DMS79 treated with DMSO at 0.1 percent for 48 hours (cell line): ENCODE measurements around the gene EPHA6.
A peak's percentile ranks its signal among the peaks of the same experiment; 100 is the strongest.

ENCODE experiments used
- DNase-seq: peaks from one replicate; lab custom pipeline; 2025; lab: John Stamatoyannopoulos, UW

The EPHA6 gene

GRCh38 chr3:96813820-96814650 is at the start of gene EPHA6:
EPHA6 (plus strand) TSS chr3:96814594.
- DNase-seq = peak; percentile 28

DNA sequence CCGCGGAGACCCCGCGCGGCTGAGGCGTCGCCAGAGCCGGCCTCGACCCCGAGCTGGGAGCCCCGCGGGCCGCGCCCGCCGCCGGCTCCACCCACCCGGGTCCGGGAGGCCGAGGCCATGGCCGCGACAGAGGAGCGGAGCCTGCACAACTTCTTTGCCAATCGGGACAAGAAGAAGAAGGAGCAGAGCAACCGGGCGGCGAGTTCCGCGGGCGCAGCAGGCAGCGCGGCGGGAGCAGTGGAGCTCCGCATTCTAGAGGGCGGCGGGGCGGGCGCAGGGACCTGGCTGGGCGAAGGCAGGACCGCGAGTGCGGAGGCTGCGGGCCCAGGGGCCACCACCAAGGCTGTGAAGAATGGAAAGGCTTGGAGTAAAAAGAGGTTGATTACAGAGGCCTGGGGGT is 37.6 kb upstream of the EPHA6 start:
- DNase-seq = no peak

- DNase-seq = no peak
Observed at GRCh38 chr3:96779810-96780209, 34.6 kb upstream of the EPHA6 start.

- no peak for DNase-seq
Observed at GRCh38 chr3:96796101-96796500, 18.3 kb upstream of the EPHA6 start.

DNA sequence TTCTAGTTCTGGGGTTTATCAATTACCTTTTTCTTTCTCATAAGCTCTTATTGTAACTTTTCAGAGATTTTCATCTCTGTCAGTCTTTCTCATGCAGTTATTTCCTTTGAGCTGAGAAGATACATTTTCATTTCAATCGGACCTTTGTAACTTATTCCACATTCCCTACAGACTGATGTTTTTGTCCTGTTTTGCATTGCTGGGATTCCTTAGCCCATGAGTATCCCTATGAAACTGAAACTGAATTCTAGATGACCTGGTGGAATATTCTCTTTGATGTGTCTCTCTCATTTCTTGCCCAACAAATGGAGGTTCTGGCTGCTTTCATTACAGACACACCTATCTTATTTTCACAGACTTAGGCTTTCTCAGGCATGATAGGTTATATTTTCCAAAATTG is 10.5 kb upstream of the EPHA6 start:
- DNase-seq = no peak

DNA sequence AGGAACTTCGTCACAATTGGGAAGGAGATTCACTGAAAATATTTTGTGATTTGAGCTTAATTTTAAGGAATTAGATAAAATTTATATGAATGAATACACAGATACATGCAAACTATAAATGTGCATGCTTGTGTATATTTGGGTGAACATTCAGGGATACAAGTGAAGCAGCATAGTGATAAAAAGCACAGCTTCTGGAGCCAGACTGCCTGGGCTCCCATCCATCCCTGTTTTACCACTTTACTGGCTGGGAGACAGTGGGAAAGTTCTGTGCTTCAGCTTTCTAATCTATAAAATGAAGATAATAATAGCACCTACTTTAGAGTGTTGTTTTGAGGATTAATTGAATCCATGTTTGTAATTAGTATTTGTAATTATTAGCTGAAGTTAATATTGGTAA is 8.1 kb upstream of the EPHA6 start:
- DNase-seq = no peak

DNA sequence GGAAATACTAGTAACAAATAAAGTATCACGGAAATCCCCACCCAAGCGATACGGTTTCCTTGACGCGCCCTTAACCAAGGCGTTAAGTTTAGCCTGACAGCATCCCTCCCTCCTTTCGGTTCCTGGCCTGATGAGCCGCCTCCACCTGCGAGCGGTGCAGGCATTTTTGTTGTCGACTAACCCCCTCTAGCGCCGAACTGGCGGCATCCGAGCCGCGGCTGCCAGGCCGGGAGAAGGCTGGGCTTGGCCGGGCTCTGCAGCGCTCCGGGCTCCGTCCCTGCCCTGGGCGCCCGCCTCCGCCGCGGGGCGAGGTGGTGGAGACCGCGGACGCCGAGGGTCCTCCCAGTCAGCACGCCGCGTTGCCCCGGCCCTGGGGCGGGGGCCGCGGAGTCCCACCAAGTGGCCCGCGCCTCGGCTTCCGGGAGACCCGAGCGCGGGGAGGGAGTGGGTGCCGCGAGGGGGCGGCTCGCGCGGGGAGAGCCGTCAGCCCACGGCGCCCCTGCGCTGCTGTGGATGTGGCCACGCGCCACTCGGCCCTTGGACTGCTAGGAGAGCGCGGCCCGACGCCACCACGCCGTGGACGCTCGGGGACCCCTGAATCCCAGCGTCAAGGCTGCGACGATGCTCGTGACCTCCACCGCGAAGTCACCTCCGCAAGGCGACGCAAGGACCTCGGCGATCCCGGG is 1.1 kb upstream of the EPHA6 start:
- DNase-seq = peak; percentile 69

DNA sequence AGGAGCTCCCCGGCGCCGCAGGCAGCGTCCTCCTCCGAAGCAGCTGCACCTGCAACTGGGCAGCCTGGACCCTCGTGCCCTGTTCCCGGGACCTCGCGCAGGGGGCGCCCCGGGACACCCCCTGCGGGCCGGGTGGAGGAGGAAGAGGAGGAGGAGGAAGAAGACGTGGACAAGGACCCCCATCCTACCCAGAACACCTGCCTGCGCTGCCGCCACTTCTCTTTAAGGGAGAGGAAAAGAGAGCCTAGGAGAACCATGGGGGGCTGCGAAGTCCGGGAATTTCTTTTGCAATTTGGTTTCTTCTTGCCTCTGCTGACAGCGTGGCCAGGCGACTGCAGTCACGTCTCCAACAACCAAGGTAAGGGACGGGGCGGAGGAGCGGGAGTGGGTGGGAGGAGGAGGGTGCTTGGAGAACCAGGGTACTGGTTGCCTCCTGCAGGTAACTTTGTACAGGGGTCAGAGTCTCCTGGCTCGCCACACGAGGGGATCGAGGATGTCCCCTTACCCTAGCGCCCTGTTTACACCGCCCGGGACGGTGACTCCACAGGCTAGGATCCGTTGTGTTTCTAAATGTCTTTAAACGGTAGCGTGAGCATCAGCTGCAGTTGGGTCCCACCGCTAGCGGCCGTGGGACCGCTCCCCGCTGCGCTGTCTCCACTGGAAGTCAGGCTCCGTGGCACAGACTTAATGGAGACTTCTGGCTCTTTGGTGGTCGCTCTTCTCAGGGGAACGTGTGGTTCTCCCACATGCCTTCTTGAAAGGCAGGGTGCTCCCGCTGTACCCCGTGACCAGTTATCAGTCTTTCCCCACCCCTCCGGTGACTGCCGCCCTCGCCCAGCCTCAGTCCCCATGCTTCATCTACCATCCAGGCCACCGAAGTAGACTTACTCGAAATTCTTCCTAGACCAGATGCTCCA is 515 bp downstream of the EPHA6 start:
- DNase-seq = no peak

GRCh38 chr3:96831175-96831574 is 16.8 kb downstream of the EPHA6 start:
- DNase-seq = no peak

DNA sequence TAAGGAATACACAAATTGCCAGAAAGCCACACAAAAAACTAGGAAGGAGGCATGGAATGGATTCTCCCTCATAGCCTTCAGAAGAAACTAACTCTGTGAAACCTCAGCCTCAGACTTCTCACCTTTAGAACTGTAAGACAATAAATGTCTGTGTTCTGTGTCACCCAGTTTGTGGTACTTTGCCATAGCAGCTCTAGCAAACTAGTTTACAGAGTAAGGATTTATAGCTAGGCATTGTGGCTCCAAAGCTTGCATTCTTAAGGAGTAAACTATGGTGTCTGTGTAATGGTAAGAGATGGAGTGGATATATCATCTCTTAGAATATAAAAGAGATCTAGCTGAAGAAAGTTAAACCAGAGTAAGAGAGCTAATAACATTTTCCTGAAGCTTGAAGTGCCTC is 18.9 kb downstream of the EPHA6 start:
- no peak for DNase-seq

DNA sequence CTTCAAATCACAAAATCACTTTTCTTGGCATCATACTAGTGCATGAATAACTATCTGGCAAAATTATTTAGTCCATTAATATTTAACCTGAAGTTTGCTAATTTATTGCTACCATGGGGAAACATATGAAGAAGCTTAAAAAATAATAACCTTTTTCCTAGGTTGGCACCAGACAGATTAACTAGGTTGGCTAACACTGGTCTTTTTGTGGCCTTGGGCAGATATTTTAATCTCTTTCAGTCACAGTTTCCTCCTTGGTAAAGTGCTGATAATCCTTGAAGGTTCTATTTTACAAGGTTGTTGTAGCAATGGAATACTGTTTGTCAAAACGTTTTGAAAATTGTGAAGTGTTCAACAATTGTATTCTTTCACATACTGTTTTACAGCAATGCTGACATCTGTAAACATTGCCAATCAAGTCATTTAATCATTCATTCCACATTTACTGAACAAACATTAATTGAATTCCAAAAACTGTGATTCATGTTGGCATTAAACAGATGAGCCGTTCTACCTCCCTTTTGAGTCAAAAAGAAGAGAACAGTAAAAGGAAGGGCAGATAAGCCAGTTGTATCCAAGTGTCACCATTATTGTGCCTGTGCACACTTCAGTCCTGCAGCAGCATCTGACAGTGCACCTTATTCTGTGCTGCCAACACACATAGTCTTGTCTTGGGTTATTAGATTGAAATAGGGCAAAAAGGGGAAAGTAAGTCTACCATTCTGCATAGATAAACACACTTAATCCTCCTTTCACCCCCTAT is 21.9 kb downstream of the EPHA6 start:
- DNase-seq = no peak

DNA sequence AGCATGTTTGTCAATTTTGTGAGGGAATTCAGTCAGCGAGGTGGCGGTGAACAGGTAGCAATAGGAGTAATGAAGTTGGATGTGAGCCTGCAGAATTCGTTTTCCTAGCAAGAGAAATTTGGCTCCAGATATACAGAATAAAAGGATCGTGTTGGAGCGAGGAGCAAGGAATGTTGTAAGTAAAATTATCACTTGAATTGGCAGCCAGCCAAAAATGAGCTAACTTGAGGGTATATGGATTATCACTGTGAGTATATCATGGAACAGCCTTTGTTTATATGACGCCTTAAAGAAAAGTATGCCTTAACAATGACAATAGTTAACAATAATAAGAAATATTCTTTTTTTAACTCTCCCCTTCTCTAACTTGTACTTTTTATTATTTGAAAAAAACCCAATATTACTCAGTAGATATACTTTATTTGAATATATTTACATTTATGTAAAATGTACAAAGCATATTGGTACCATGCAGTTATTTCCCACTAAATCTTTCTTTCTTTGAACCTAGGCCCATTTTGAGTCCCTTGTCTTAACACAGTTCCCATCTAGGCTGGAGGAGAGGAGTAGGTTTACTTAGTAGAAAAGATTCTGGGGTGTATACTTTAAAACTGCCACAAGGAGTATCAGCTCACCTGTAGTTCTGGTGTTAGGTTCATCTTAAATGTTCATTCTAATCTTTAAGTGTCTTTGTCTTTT is 29.3 kb downstream of the EPHA6 start:
- DNase-seq = no peak

GRCh38 chr3:96844204-96844514 is 29.8 kb downstream of the EPHA6 start:
- DNase-seq = no peak

GRCh38 chr3:96852849-96853248 is 38.5 kb downstream of the EPHA6 start:
- DNase-seq = no peak

DNA sequence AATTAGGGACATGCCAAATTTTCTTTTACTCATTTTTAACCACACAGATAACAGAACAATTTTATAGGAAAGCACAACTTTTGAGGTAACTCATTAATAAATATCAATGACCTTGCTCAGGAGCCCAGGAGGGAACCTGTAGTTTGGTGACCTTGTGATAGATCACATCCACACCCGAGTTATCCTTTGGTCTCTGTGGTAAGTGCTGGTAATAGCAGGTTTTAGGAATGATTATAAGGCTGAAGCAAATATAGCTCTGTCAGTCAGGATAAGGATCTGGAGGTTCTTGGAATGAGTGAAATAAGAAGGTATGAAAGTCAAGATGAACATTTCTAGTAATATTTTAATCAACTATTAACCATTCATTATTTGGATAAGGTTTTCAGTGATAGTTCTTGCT is 46.5 kb downstream of the EPHA6 start:
- no peak for DNase-seq

- DNase-seq = peak; percentile 23
Observed at GRCh38 chr3:96863129-96863740, 48.8 kb downstream of the EPHA6 start.

- DNase-seq = no peak
Observed at GRCh38 chr3:96865605-96866004, 51.2 kb downstream of the EPHA6 start.

DNA sequence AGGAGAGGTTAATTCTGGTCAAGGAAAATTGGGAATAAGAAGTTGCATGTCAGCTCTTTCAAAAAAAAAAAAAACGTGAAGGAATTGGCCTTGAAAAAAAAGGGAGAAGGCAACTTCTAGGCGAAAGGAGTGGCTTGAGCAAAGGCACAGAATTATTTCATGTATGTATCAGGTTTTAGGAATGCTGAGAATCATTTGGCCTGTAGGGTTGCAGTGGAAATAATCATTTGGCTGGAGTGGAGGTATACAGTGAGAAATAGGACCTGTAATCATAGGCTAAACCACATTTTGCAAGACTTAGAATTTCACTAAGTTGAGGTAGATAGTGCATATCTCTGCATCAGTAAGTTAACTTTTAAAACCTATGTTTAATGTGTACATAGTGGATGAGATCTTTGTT is 54.9 kb downstream of the EPHA6 start:
- DNase-seq = no peak

GRCh38 chr3:96877510-96877909 is 63.1 kb downstream of the EPHA6 start:
- no peak for DNase-seq

- DNase-seq = no peak
Observed at GRCh38 chr3:96900031-96900430, 85.6 kb downstream of the EPHA6 start.

- no peak for DNase-seq
Observed at GRCh38 chr3:96900566-96900965, 86.2 kb downstream of the EPHA6 start.
